Astrocyte (in vitro differentiated cells and primary cell): ENCODE measurements around the gene LUZP4. TPM values are rescaled to one million over a fixed set of nuclear protein-coding genes. Genes with fewer than 3 reads are reported as not detected.

ENCODE experiments used
- DNase-seq: peaks from one replicate; pipeline ENCODE4 v3.0.0-alpha.2; 2010; ENCODE audit warnings: low read depth
- FAIRE-seq: peaks from 2 replicates; lab custom pipeline; 2011; peaks lifted over from hg19 to GRCh38; lab: Jason Lieb, UNC
- H2AFZ ChIP-seq: 2 replicates; pipeline ENCODE4 v1.6.0; 2012; ENCODE audit warnings: low read depth, low read length, inconsistent platforms
- H3K27ac ChIP-seq: 2 replicates; pipeline ENCODE4 v1.5.1; 2011; ENCODE audit warnings: low read depth, low read length, inconsistent platforms
- H3K27me3 ChIP-seq: 2 replicates; pipeline ENCODE4 v1.6.0; 2011; ENCODE audit warnings: low read length, inconsistent platforms; ENCODE audit not compliant: insufficient read depth
- H3K36me3 ChIP-seq: 2 replicates; pipeline ENCODE4 v1.5.1; 2011; ENCODE audit warnings: low read length, inconsistent platforms; ENCODE audit not compliant: insufficient read depth
- H3K4me1 ChIP-seq: 2 replicates; pipeline ENCODE4 v1.5.1; 2011; ENCODE audit warnings: low read length, inconsistent platforms; ENCODE audit not compliant: insufficient read depth
- H3K4me2 ChIP-seq: 2 replicates; pipeline ENCODE4 v1.6.0; 2012; ENCODE audit warnings: low read length, inconsistent platforms
- H3K4me3 ChIP-seq: 2 replicates; pipeline ENCODE4 v1.5.1; 2011; ENCODE audit warnings: low read depth, mild to moderate bottlenecking, low read length, inconsistent platforms; ENCODE audit not compliant: insufficient read depth
- H3K79me2 ChIP-seq: 2 replicates; pipeline ENCODE4 v1.6.0; 2012; ENCODE audit warnings: mild to moderate bottlenecking, low read length, inconsistent platforms; ENCODE audit not compliant: insufficient read depth
- H3K9ac ChIP-seq: 2 replicates; pipeline ENCODE4 v1.6.0; 2012; ENCODE audit warnings: mild to moderate bottlenecking, low read length, inconsistent platforms
- H3K9me3 ChIP-seq: 2 replicates; pipeline ENCODE4 v1.5.1; 2012; ENCODE audit warnings: low read depth, mild to moderate bottlenecking, low read length, inconsistent platforms; ENCODE audit not compliant: insufficient read depth
- H4K20me1 ChIP-seq: 2 replicates; pipeline ENCODE4 v1.6.0; 2012; ENCODE audit warnings: low read length, inconsistent platforms; ENCODE audit not compliant: insufficient read depth
- H3K27ac Mint-ChIP-seq: one replicate; pipeline ENCODE4 v1.8.0; 2021; ENCODE audit warnings: mild to moderate bottlenecking, mixed read lengths; ENCODE audit not compliant: unreplicated experiment
- H3K27me3 Mint-ChIP-seq: one replicate; pipeline ENCODE4 v1.8.0; 2021; ENCODE audit warnings: low read depth, mixed read lengths; ENCODE audit not compliant: unreplicated experiment
- H3K36me3 Mint-ChIP-seq: one replicate; pipeline ENCODE4 v1.8.0; 2021; ENCODE audit warnings: low read depth, mixed read lengths; ENCODE audit not compliant: unreplicated experiment
- H3K4me1 Mint-ChIP-seq: one replicate; pipeline ENCODE4 v1.8.0; 2021; ENCODE audit warnings: low read depth, mixed read lengths; ENCODE audit not compliant: unreplicated experiment
- H3K4me3 Mint-ChIP-seq: one replicate; pipeline ENCODE4 v1.8.0; 2021; ENCODE audit warnings: mild to moderate bottlenecking, moderate library complexity, mixed read lengths; ENCODE audit not compliant: unreplicated experiment
- H3K9me3 Mint-ChIP-seq: one replicate; pipeline ENCODE4 v1.8.0; 2021; ENCODE audit warnings: mild to moderate bottlenecking, mixed read lengths; ENCODE audit not compliant: unreplicated experiment
- CTCF ChIP-seq: IDR thresholded peaks from 2 replicates; pipeline ENCODE4 v1.5.1; 2011; ENCODE audit warnings: low read depth, mild to moderate bottlenecking, inconsistent platforms, low read length, moderate library complexity; ENCODE audit not compliant: insufficient read depth
- EZH2 ChIP-seq: IDR thresholded peaks from 2 replicates; pipeline ENCODE4 v1.6.1; 2012; ENCODE audit warnings: mild to moderate bottlenecking, low read length, inconsistent platforms; ENCODE audit not compliant: insufficient read depth
- total RNA-seq: library from RNA; stranded (reverse); gene quantifications from 2 replicates; pipeline ENCODE4 v1.2.1, GENCODE V29; 2021

LUZP4 gene
- total RNA-seq, 1 donor from 2014 or later: not detected

GRCh38 chrX:115297189-115297588 lies 7.7 kb downstream of the LUZP4 start:
- Histone ChIP-seq H2AFZ (no peak overlapping the region), H3K9me3 (no peaks in the 10 kb centered on the region), H3K4me2 (no peak overlapping the region), H3K79me2 (no peaks in the 10 kb centered on the region), H3K27me3 (no peaks in the 10 kb centered on the region), H3K4me3 (no peak overlapping the region), H3K9ac (no peak overlapping the region), H3K36me3 (no peaks in the 10 kb centered on the region), H3K27ac (no peak overlapping the region), H4K20me1 (no peaks in the 10 kb centered on the region), H3K4me1 (no peaks in the 10 kb centered on the region)
- Mint-ChIP-seq H3K4me1 (peaks cover 3% of the 10 kb centered on the region), H3K9me3 (no peaks in the 10 kb centered on the region), H3K27me3 (no peaks in the 10 kb centered on the region), H3K36me3 (no peaks in the 10 kb centered on the region), H3K27ac (no peak overlapping the region), H3K4me3 (no peak overlapping the region)
- FAIRE-seq (peak; percentile 86), DNase-seq (no peak)
- TF ChIP-seq EZH2 (no peak), CTCF (no peak)

- Histone ChIP-seq H3K36me3 (no peaks in the 10 kb centered on the region), H3K9me3 (no peaks in the 10 kb centered on the region), H3K27ac (no peak overlapping the region), H3K4me1 (no peaks in the 10 kb centered on the region), H2AFZ (peak overlapping the region; percentile 63), H4K20me1 (no peaks in the 10 kb centered on the region), H3K79me2 (no peaks in the 10 kb centered on the region), H3K27me3 (no peaks in the 10 kb centered on the region), H3K4me3 (no peak overlapping the region), H3K9ac (no peak overlapping the region), H3K4me2 (no peak overlapping the region)
- Mint-ChIP-seq H3K4me1 (no peaks in the 10 kb centered on the region), H3K36me3 (no peaks in the 10 kb centered on the region), H3K27me3 (no peaks in the 10 kb centered on the region), H3K27ac (no peak overlapping the region), H3K9me3 (no peaks in the 10 kb centered on the region), H3K4me3 (no peak overlapping the region)
- no peak for DNase-seq
- FAIRE-seq: no peak
- TF ChIP-seq CTCF (no peak), EZH2 (no peak)
These were observed 21.6 kb downstream of the LUZP4 start for GRCh38 chrX:115311139-115311538.

GRCh38 chrX:115311601-115312001 lies 22.1 kb downstream of the LUZP4 start:
- Mint-ChIP-seq H3K36me3 (no peaks in the 10 kb centered on the region), H3K9me3 (no peaks in the 10 kb centered on the region), H3K27ac (no peak overlapping the region), H3K27me3 (no peaks in the 10 kb centered on the region), H3K4me3 (no peak overlapping the region), H3K4me1 (no peaks in the 10 kb centered on the region)
- no peak overlapping the region for H3K4me3 ChIP-seq
- H3K4me1 ChIP-seq: no peaks in the 10 kb centered on the region
- H3K4me2 ChIP-seq: peak overlapping the region; percentile 48
- H3K27ac ChIP-seq: no peak overlapping the region
- H3K27me3 ChIP-seq: no peaks in the 10 kb centered on the region
- H3K9ac ChIP-seq: no peak overlapping the region
- H4K20me1 ChIP-seq: no peaks in the 10 kb centered on the region
- H3K36me3 ChIP-seq: no peaks in the 10 kb centered on the region
- no peaks in the 10 kb centered on the region for H3K9me3 ChIP-seq
- DNase-seq (peak; percentile 2), FAIRE-seq (no peak)
- H2AFZ ChIP-seq: peak overlapping the region; percentile 63
- TF ChIP-seq CTCF (no peak), EZH2 (no peak)
- no peaks in the 10 kb centered on the region for H3K79me2 ChIP-seq
